Measurements from ENCODE around the gene PAQR5. TPM values are rescaled to one million over a fixed set of nuclear protein-coding genes. Genes with fewer than 3 reads are reported as not detected.

The PAQR5 gene
- total RNA-seq, 2 experiments from 2014 or later: not detected

GRCh38 chr15:69314736-69315135 is 16.0 kb downstream of the PAQR5 start:
- Mint-ChIP-seq H3K4me3 (no peak overlapping the region), H3K36me3 (ENCODE audit: low read depth) (no peaks in the 10 kb centered on the region), H3K4me1 (ENCODE audit: low read depth) (no peaks in the 10 kb centered on the region), H3K9me3 (no peaks in the 10 kb centered on the region), H3K27ac (no peak overlapping the region), H3K27me3 (peaks cover 17% of the 10 kb centered on the region)
- POLR2A ChIA-PET: no interaction called here
- H3K4me3 ChIP-seq (ENCODE audit: low read length): no peak overlapping the region
- no peaks in the 10 kb centered on the region for H3K36me3 ChIP-seq (ENCODE audit: insufficient read depth, low read length)
- no peaks in the 10 kb centered on the region for H3K9me3 ChIP-seq (ENCODE audit: control insufficient read depth in 1 of 2, insufficient read depth in 1 of 2, low read length in 2 of 2)
- H3K27me3 ChIP-seq (ENCODE audit: control insufficient read depth in 1 of 2, insufficient read depth in 2 of 2, low read length in 2 of 2): peaks cover 0 to 5% of the 10 kb centered on the region in 2 experiments
- intact Hi-C loops (cut with DNase I, micrococcal nuclease): no loop called here
- ATAC-seq (ENCODE audit: poor library complexity) (no peak), DNase-seq (no peak)
- CTCF ChIA-PET: no interaction called here
- no peak for TF ChIP-seq CTCF (IDR thresholded peaks at IDR 0.05)
- H3K27ac ChIP-seq (ENCODE audit: low read depth in 1 of 2, low read length in 2 of 2): no peak overlapping the region
- H3K4me1 ChIP-seq (ENCODE audit: insufficient read depth, low read length): peaks cover 2% of the 10 kb centered on the region

GRCh38 chr15:69315402-69316110 is 16.8 kb downstream of the PAQR5 start:
- Histone ChIP-seq H3K4me3 (ENCODE audit: low read length) (no peak overlapping the region), H3K36me3 (ENCODE audit: insufficient read depth, low read length) (no peaks in the 10 kb centered on the region), H3K27ac (ENCODE audit: low read depth in 1 of 2, low read length in 2 of 2) (no peak overlapping the region), H3K27me3 (ENCODE audit: control insufficient read depth in 1 of 2, insufficient read depth in 2 of 2, low read length in 2 of 2) (peaks cover 0 to 5% of the 10 kb centered on the region in 2 experiments), H3K9me3 (ENCODE audit: control insufficient read depth in 1 of 2, insufficient read depth in 1 of 2, low read length in 2 of 2) (no peaks in the 10 kb centered on the region), H3K4me1 (ENCODE audit: insufficient read depth, low read length) (peaks cover 2% of the 10 kb centered on the region)
- Mint-ChIP-seq H3K9me3 (no peaks in the 10 kb centered on the region), H3K36me3 (ENCODE audit: low read depth) (no peaks in the 10 kb centered on the region), H3K27ac (no peak overlapping the region), H3K4me3 (no peak overlapping the region), H3K4me1 (ENCODE audit: low read depth) (no peaks in the 10 kb centered on the region), H3K27me3 (peaks cover 14% of the 10 kb centered on the region)
- ChIA-PET CTCF (no interaction called here), POLR2A (no interaction called here)
- intact Hi-C loops (cut with DNase I, micrococcal nuclease): no loop called here
- ATAC-seq (ENCODE audit: poor library complexity): no peak
- TF ChIP-seq CTCF (IDR thresholded peaks at IDR 0.05): no peak
- no peak for DNase-seq

DNA sequence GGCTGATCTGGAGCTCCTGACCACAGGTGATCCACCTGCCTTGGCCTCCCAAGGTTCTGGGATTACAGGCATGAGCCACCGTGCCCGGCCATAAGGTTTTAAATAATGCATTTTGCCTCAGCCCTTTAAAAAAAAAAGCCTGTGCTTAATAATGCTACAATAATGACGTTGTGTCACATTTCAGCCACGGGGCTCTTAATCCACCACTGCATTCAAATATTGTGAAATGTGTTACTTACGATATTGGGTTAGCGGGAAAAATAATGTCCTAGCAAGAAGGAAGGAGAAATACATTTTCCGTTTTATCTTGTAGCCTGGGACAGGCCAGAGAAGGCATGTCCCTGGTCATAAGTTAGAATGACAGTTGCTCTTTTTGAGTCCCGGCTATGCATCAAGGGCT is 17.6 kb downstream of the PAQR5 start:
- intact Hi-C loops (cut with DNase I, micrococcal nuclease): no loop called here
- Mint-ChIP-seq H3K4me3 (no peak overlapping the region), H3K4me1 (ENCODE audit: low read depth) (peaks cover 7% of the 10 kb centered on the region), H3K27ac (no peak overlapping the region), H3K36me3 (ENCODE audit: low read depth) (no peaks in the 10 kb centered on the region), H3K27me3 (peaks cover 9% of the 10 kb centered on the region), H3K9me3 (no peaks in the 10 kb centered on the region)
- Histone ChIP-seq H3K27ac (ENCODE audit: low read depth in 1 of 2, low read length in 2 of 2) (no peak overlapping the region), H3K4me3 (ENCODE audit: low read length) (no peak overlapping the region), H3K27me3 (ENCODE audit: control insufficient read depth in 1 of 2, insufficient read depth in 2 of 2, low read length in 2 of 2) (peaks cover 0 to 5% of the 10 kb centered on the region in 2 experiments), H3K4me1 (ENCODE audit: insufficient read depth, low read length) (peaks cover 2% of the 10 kb centered on the region), H3K9me3 (ENCODE audit: control insufficient read depth in 1 of 2, insufficient read depth in 1 of 2, low read length in 2 of 2) (no peaks in the 10 kb centered on the region), H3K36me3 (ENCODE audit: insufficient read depth, low read length) (no peaks in the 10 kb centered on the region)
- CTCF ChIA-PET: no interaction called here
- TF ChIP-seq CTCF (IDR thresholded peaks at IDR 0.05): no peak
- POLR2A ChIA-PET: no interaction called here
- DNase-seq (no peak), ATAC-seq (ENCODE audit: poor library complexity) (no peak)

Data from CD4-positive, alpha-beta T cell (primary cell).